Panc1 (cell line): ENCODE results near the gene CDC5L. TPM values are rescaled to one million over a fixed set of nuclear protein-coding genes. Genes with fewer than 3 reads are reported as not detected.

Experiments used
- ATAC-seq: fragments of 200-7000 bp; cut with Tn5 transposase; 2 replicates; pipeline ENCODE4 v1.9.1; 2020; ENCODE audit warnings: mild to moderate bottlenecking, moderate library complexity
- BruUV-seq: library from RNA; stranded (reverse); fragments of 400-500 nt; replicated peaks from 2 replicates; lab custom pipeline; 2021; lab: Mats Ljungman, UMichigan
- CTCF ChIA-PET: fragments of 300-600 bp; sonication (Branson Sonifier 250); formaldehyde crosslinking; loops from one replicate; lab custom pipeline; 2022; ENCODE audit warnings: antibody characterized with exemption; lab: Charles Lee
- POLR2A ChIA-PET: fragments of 300-600 bp; sonication (Branson Sonifier 250); formaldehyde crosslinking; loops from one replicate; lab custom pipeline; 2022; ENCODE audit warnings: antibody characterized with exemption; lab: Charles Lee
- DNase-seq: peaks from one replicate; pipeline ENCODE4 v3.0.0-alpha.2; 2010; ENCODE audit warnings: low read depth, low spot score
- H3K27ac ChIP-seq: 2 replicates; pipeline ENCODE4 v1.5.1; 2011; ENCODE audit warnings: mild to moderate bottlenecking, low read length, inconsistent platforms
- H3K27me3 ChIP-seq: fragments of 200-500 bp; sonication (Bioruptor generic); 2 replicates; pipeline ENCODE4 v1.6.0; 2014; ENCODE audit warnings: low read length, inconsistent platforms; ENCODE audit not compliant: control insufficient read depth, insufficient read depth
- H3K36me3 ChIP-seq: fragments of 200-500 bp; sonication (Bioruptor generic); 2 replicates; pipeline ENCODE4 v1.5.1; 2014; ENCODE audit warnings: inconsistent platforms, mild to moderate bottlenecking, low read length, moderate library complexity; ENCODE audit not compliant: control insufficient read depth, insufficient read depth
- H3K4me1 ChIP-seq: 2 replicates; pipeline ENCODE4 v1.5.1; 2011; ENCODE audit warnings: inconsistent platforms, mild to moderate bottlenecking, low read length, moderate library complexity; ENCODE audit not compliant: control insufficient read depth, insufficient read depth
- H3K4me3 ChIP-seq, 2 experiments: 2 replicates each; pipeline ENCODE4 v1.5.1; 2011 to 2012; ENCODE audit warnings: low read depth in 2 of 2, low read length in 2 of 2, mild to moderate bottlenecking in 2 of 2, inconsistent platforms in 1 of 2, moderate library complexity in 1 of 2
- H3K9me3 ChIP-seq: fragments of 200-500 bp; sonication (Bioruptor generic); 2 replicates; pipeline ENCODE4 v1.5.1; 2014; ENCODE audit warnings: low read depth, mild to moderate bottlenecking, inconsistent platforms, low read length, moderate library complexity; ENCODE audit not compliant: control insufficient read depth, insufficient read depth
- CTCF ChIP-seq: fragments of 450-650 bp; IDR thresholded peaks from 2 replicates; pipeline ENCODE4 v1.5.1; 2017; ENCODE audit warnings: mild to moderate bottlenecking
- POLR2AphosphoS5 ChIP-seq: IDR thresholded peaks from 2 replicates; pipeline ENCODE4 v1.6.1; 2012; ENCODE audit warnings: mild to moderate bottlenecking, low read depth, low read length, moderate library complexity
- REST ChIP-seq, 2 experiments: IDR thresholded peaks; 2 replicates each; pipeline ENCODE4 v1.6.1; 2011 to 2012; ENCODE audit warnings: low read depth in 2 of 2, control low read depth in 1 of 2, low read length in 1 of 2, mild to moderate bottlenecking in 1 of 2, moderate library complexity in 1 of 2; ENCODE audit not compliant: insufficient read depth in 1 of 2
- SIN3A ChIP-seq: IDR thresholded peaks from 2 replicates; pipeline ENCODE4 v1.6.1; 2012; ENCODE audit warnings: low read depth, mild to moderate bottlenecking, low read length, moderate library complexity, borderline replicate concordance; ENCODE audit not compliant: insufficient read depth
- TCF7L2 ChIP-seq: IDR thresholded peaks from 2 replicates; pipeline ENCODE4 v1.6.1; 2011; ENCODE audit warnings: mild to moderate bottlenecking, low read depth, low read length, inconsistent platforms
- in situ Hi-C: cut with HindIII; loops from 2 replicates; pipeline ENCODE4 v1.10.0; 2016; ENCODE audit warnings: low sequenced_read_pairs, low pct_unique_long_range_greater_than_20kb
- intact Hi-C: fragments of 100-400 bp; cut with micrococcal nuclease; formaldehyde crosslinking; loops from one replicate; pipeline ENCODE4 v1.10.0; 2022; ENCODE audit not compliant: unreplicated experiment
- total RNA-seq: library from RNA; stranded (reverse); gene quantifications from one replicate; pipeline ENCODE4 v1.2.1, GENCODE V29; 2021; ENCODE audit not compliant: unreplicated experiment

CDC5L gene
- total RNA-seq, 1 experiment from 2014 or later: 23.3 TPM

- Histone ChIP-seq H3K4me1 (peaks cover 6% of the 10 kb centered on the region; the same call in 1 of the 2 replicates), H3K36me3 (no peaks in the 10 kb centered on the region), H3K4me3 (no peak overlapping the region), H3K27ac (no peak overlapping the region), H3K27me3 (peaks cover 3% of the 10 kb centered on the region), H3K9me3 (no peaks in the 10 kb centered on the region)
- TF ChIP-seq SIN3A (no peak), TCF7L2 (no peak), POLR2AphosphoS5 (no peak), REST (IDR thresholded peaks at IDR 0.05; ENCODE audit: insufficient read depth in 1 of 2, low read depth in 2 of 2, low read length in 1 of 2) (no peak), CTCF (no peak)
- CTCF ChIA-PET: no interaction called here
- ATAC-seq (no peak), DNase-seq (no peak)
- intact Hi-C loops: no loop called here
- in situ Hi-C loops: no loop called here
- no TSS peak for BruUV-seq
- POLR2A ChIA-PET: interaction anchor here (0.7 kb wide), 1 partner anchor 250 kb away, joined by 3 read pairs; no protein-coding TSS in a partner anchor
These were observed 46.2 kb upstream of the CDC5L start for GRCh38 chr6:44341095-44341890.

- intact Hi-C loops (no loop called here), in situ Hi-C loops (no loop called here)
- BruUV-seq: no TSS peak
- Histone ChIP-seq H3K9me3 (no peaks in the 10 kb centered on the region), H3K36me3 (no peaks in the 10 kb centered on the region), H3K27me3 (peaks cover 3% of the 10 kb centered on the region; the same call in 1 of the 2 replicates), H3K4me1 (peaks cover 6% of the 10 kb centered on the region; the same call in 1 of the 2 replicates), H3K27ac (no peak overlapping the region), H3K4me3 (no peak overlapping the region)
- CTCF ChIA-PET: no interaction called here
- no peak for TF ChIP-seq SIN3A
- TF ChIP-seq TCF7L2: no peak
- TF ChIP-seq POLR2AphosphoS5: no peak
- no peak for TF ChIP-seq CTCF
- TF ChIP-seq REST (IDR thresholded peaks at IDR 0.05; ENCODE audit: insufficient read depth in 1 of 2, low read depth in 2 of 2, low read length in 1 of 2): no peak
- POLR2A ChIA-PET: interaction anchor here (0.7 kb wide), 1 partner anchor 251 kb away, joined by 3 read pairs; no protein-coding TSS in a partner anchor
- ATAC-seq: no peak
- DNase-seq: no peak
These were observed 45.5 kb upstream of the CDC5L start for GRCh38 chr6:44342052-44342451.
